ENCODE data around the gene DAP.
A peak's percentile ranks its signal among the peaks of the same experiment; 100 is the strongest.

DAP gene

GRCh38 chr5:10671041-10672008, 89.7 kb downstream of the DAP start:
- peak; percentile 36 for DNase-seq

- no peak for DNase-seq
Measured at GRCh38 chr5:10669983-10670382, 91.1 kb downstream of the DAP start.

- DNase-seq = no peak
Measured at GRCh38 chr5:10668697-10669096, 92.3 kb downstream of the DAP start.

GRCh38 chr5:10667431-10668057, 93.5 kb downstream of the DAP start:
- no peak for DNase-seq

GRCh38 chr5:10666531-10667299, 94.3 kb downstream of the DAP start:
- no peak for DNase-seq

GRCh38 chr5:10665799-10666198, 95.2 kb downstream of the DAP start:
- DNase-seq = no peak

GRCh38 chr5:10664180-10664769, 96.8 kb downstream of the DAP start:
- peak; percentile 41 for DNase-seq

GRCh38 chr5:10663489-10664179, 97.4 kb downstream of the DAP start:
- DNase-seq = peak; percentile 30

- no peak for DNase-seq
Measured at GRCh38 chr5:10662661-10663488, 98.2 kb downstream of the DAP start.

GRCh38 chr5:10662083-10662482, 99.0 kb downstream of the DAP start:
- DNase-seq = no peak

GRCh38 chr5:10661401-10661800, 99.6 kb downstream of the DAP start:
- DNase-seq = no peak

GRCh38 chr5:10660720-10661387, 100.2 kb downstream of the DAP start:
- no peak for DNase-seq

GRCh38 chr5:10660135-10660534, 100.9 kb downstream of the DAP start:
- no peak for DNase-seq

- no peak for DNase-seq
Measured at GRCh38 chr5:10658265-10658664, 102.8 kb downstream of the DAP start.

- no peak for DNase-seq
Measured at GRCh38 chr5:10655972-10656830, 104.8 kb downstream of the DAP start.

GRCh38 chr5:10655161-10655971, 105.7 kb downstream of the DAP start:
- DNase-seq = no peak

GRCh38 chr5:10654566-10654965, 106.5 kb downstream of the DAP start:
- DNase-seq = no peak

GRCh38 chr5:10653751-10654400, 107.2 kb downstream of the DAP start:
- DNase-seq = no peak
